ENCODE data around the gene RNF144A. TPM values are rescaled to one million over a fixed set of nuclear protein-coding genes. Genes with fewer than 3 reads are reported as not detected.

RNF144A gene
- polyA plus RNA-seq, 1 of the 3 experiments (the other 2 are of a cell fraction): 15.6 TPM

- TF ChIP-seq, protein P1, sequence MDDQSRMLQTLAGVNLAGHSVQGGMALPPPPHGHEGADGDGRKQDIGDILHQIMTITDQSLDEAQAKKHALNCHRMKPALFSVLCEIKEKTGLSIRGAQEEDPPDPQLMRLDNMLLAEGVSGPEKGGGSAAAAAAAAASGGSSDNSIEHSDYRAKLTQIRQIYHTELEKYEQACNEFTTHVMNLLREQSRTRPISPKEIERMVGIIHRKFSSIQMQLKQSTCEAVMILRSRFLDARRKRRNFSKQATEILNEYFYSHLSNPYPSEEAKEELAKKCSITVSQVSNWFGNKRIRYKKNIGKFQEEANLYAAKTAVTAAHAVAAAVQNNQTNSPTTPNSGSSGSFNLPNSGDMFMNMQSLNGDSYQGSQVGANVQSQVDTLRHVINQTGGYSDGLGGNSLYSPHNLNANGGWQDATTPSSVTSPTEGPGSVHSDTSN (IDR thresholded peaks at IDR 0.05): no peak
- TF ChIP-seq FOSL2 (IDR thresholded peaks at IDR 0.05; ENCODE audit: borderline replicate concordance, low read depth): no peak
- WGBS (ENCODE audit: low lambda C conversion rate): 82% methylated on average over 3 of the region's 3 CpGs
- Histone ChIP-seq H3K4me3 (ENCODE audit: low read depth in 2 of 2, low read length in 1 of 2) (no peak overlapping the region), H3K27me3 (ENCODE audit: insufficient read depth) (no peaks in the 10 kb centered on the region), H3K79me2 (ENCODE audit: insufficient read depth) (no peaks in the 10 kb centered on the region), H3K9ac (no peak overlapping the region), H3K9me3 (no peaks in the 10 kb centered on the region), H2AFZ (ENCODE audit: low read depth) (no peak overlapping the region), H3K36me3 (replicated peaks in 1 of 2; ENCODE audit: control insufficient read depth in 1 of 2, insufficient read depth in 2 of 2, low read length in 1 of 2) (no peaks in the 10 kb centered on the region), H4K20me1 (ENCODE audit: insufficient read depth) (no peaks in the 10 kb centered on the region), H3K27ac (ENCODE audit: low read depth in 2 of 2, low read length in 1 of 2) (no peak overlapping the region), H3K4me2 (no peak overlapping the region), H3K4me1 (ENCODE audit: control insufficient read depth in 1 of 2, insufficient read depth in 2 of 2, low read depth in 1 of 2, low read length in 1 of 2) (peaks cover 0 to 13% of the 10 kb centered on the region in 2 experiments; a peak in 1 of 4 replicates), H3F3A (replicated peaks; ENCODE audit: insufficient read depth) (no peaks in the 10 kb centered on the region), H3K9me2 (no peaks in the 10 kb centered on the region)
- CTCF ChIA-PET: interaction anchor here (1.0 to 7.4 kb wide), 6 partner anchors 10 to 178 kb away, joined by 3 to 106 read pairs (median 4); no protein-coding TSS in a partner anchor
- POLR2A ChIA-PET: no interaction called here
- DNase-seq: no peak
These were observed 176.2 kb downstream of the RNF144A start for GRCh38 chr2:7093376-7093775.

Other genes with a start within 250 kb of the RNF144A start
- gene CMPK2, start 51.5 kb upstream of the RNF144A start, polyA plus RNA-seq (2012; rRNA removed): 0.86 and 1.1 TPM in 2 replicates
- gene RSAD2, start 39.6 kb upstream of the RNF144A start, polyA plus RNA-seq (2012; rRNA removed): 0.15 and 0.35 TPM in 2 replicates